H7 (cell line): ENCODE results near the gene BTBD16. TPM values are rescaled to one million over a fixed set of nuclear protein-coding genes. Genes with fewer than 3 reads are reported as not detected.
A peak's percentile ranks its signal among the peaks of the same experiment; 100 is the strongest.

Experiments used
- DNase-seq: peaks from one replicate; pipeline ENCODE4 v3.0.0; 2012
- H3K27me3 ChIP-seq: 2 replicates; pipeline ENCODE4 v1.6.0; 2011; ENCODE audit warnings: mild to moderate bottlenecking, low read length; ENCODE audit not compliant: control insufficient read depth, insufficient read depth
- H3K36me3 ChIP-seq: replicated peaks from 2 replicates; pipeline ENCODE4 v1.5.1; 2011; ENCODE audit warnings: low read length; ENCODE audit not compliant: control insufficient read depth, insufficient read depth
- H3K4me3 ChIP-seq: 2 replicates; pipeline ENCODE4 v1.5.1; 2011; ENCODE audit warnings: low read depth, mild to moderate bottlenecking, control low read depth, low read length, moderate library complexity; ENCODE audit not compliant: insufficient read depth
- total RNA-seq: library from RNA; depleted of rRNA; stranded (reverse); fragments of >200 nt; shearing (Covaris generic); gene quantifications from 2 replicates; pipeline ENCODE4 v1.2.3, GENCODE V29; 2014

Gene BTBD16
- total RNA-seq, 1 experiment from 2014 or later, result 0.42 TPM

DNA sequence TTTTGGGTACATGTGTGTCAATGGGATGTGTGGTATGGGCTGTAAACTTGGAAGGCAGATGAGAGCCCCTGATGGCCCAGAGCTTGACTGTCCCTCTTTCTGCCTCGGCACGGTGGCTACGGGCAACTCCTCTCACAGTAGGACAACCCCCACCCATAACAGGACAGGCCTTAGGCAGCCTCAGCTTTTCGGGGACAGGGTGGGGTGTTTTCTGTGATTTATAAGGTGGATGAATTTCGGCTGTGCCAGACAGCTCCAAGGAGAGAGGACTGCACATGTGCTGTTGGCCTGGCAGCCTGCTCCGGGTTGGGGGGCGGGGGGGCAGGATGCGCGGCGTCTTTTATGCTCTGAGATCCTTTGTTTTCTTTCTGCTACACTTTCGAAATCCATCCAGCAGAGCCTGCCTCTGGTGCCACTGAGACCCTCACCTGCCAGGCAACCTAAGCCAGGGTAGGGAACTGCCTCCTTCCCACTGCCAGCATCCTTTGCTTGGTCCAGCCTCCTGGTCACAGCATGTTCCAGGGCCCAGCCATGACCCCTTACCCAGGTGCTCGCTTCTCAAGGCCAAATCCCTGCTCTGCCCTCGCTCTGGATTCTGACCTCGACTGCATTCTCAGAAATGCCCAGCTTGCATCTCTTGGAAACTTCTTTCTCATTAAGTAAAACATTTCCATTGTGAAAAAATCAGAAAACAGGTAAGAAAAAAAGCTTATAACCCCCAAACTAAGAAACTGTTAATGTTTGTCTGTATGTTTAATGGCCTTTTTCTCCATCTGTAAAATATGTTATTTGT, 15.4 kb upstream of the BTBD16 start:
- no peak overlapping the region for H3K4me3 ChIP-seq
- no peak for DNase-seq
- H3K27me3 ChIP-seq, result no peaks in the 10 kb centered on the region
- peaks cover 3% of the 10 kb centered on the region for H3K36me3 ChIP-seq

GRCh38 chr10:122257041-122257440, 14.1 kb upstream of the BTBD16 start:
- Histone ChIP-seq H3K36me3 (peaks cover 3% of the 10 kb centered on the region), H3K4me3 (no peak overlapping the region)
- no peak for DNase-seq

GRCh38 chr10:122258136-122259074, 12.7 kb upstream of the BTBD16 start:
- H3K4me3 ChIP-seq, result no peak overlapping the region
- DNase-seq, result peak; percentile 74
- no peaks in the 10 kb centered on the region for H3K27me3 ChIP-seq
- no peaks in the 10 kb centered on the region; the same call in 1 of the 2 replicates for H3K36me3 ChIP-seq

More at GRCh38 chr10:122257041-122257440, 14.1 kb upstream of the BTBD16 start:
- no peaks in the 10 kb centered on the region for H3K27me3 ChIP-seq

DNA sequence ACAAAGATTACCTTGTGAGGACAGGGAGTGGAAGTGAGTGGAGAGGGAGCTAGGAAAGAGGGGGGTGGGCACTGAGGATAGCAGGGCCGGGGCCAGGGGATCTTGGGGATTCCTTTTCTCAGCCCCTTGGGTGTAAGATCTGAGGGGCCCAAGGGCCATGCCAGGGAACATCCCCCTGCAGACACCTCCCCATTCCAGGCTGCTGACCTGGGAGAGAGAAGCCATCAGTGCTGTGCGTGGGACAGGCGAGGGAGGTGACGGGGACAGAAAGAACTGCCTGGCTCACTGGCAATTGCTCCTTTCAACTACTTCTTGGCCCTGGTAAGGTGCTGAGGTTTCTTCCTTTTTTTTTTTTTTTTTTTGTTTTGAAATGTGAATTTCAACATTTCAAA, 12.0 kb upstream of the BTBD16 start:
- no peak for DNase-seq
- no peaks in the 10 kb centered on the region for H3K27me3 ChIP-seq
- H3K36me3 ChIP-seq, result no peaks in the 10 kb centered on the region; the same call in 1 of the 2 replicates
- H3K4me3 ChIP-seq, result no peak overlapping the region

GRCh38 chr10:122261584-122261983, 9.5 kb upstream of the BTBD16 start:
- H3K4me3 ChIP-seq, result no peak overlapping the region

GRCh38 chr10:122263971-122264370, 7.1 kb upstream of the BTBD16 start:
- H3K27me3 ChIP-seq, result no peaks in the 10 kb centered on the region
- DNase-seq, result no peak

More at GRCh38 chr10:122261584-122261983, 9.5 kb upstream of the BTBD16 start:
- no peak for DNase-seq
- Histone ChIP-seq H3K27me3 (no peaks in the 10 kb centered on the region), H3K36me3 (no peaks in the 10 kb centered on the region)

GRCh38 chr10:122264436-122264835, 6.7 kb upstream of the BTBD16 start:
- no peak for DNase-seq
- Histone ChIP-seq H3K4me3 (no peak overlapping the region), H3K27me3 (no peaks in the 10 kb centered on the region), H3K36me3 (no peaks in the 10 kb centered on the region)

More at GRCh38 chr10:122263971-122264370, 7.1 kb upstream of the BTBD16 start:
- Histone ChIP-seq H3K36me3 (no peaks in the 10 kb centered on the region), H3K4me3 (no peak overlapping the region)

DNA sequence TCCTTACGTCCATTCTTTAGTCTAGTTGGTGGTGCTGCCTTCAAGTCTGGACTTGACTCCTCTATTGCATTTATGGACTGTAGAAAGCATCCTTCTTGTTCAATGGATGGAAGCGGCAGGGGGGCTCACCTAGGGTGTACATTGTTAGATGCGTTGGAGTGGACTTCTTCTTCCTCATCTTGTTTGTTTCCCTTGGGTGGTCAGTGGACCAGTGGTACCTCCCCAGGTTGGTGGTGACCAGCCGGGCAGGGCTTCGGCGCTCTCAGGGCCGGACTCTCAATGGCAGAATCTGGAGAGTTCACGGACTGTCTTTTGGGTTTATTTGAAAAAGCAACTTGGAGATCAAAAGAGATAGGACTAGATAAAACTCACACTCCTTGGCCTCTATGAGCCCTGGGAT, 6.2 kb upstream of the BTBD16 start:
- DNase-seq, result no peak
- no peaks in the 10 kb centered on the region for H3K36me3 ChIP-seq
- no peaks in the 10 kb centered on the region for H3K27me3 ChIP-seq

DNA sequence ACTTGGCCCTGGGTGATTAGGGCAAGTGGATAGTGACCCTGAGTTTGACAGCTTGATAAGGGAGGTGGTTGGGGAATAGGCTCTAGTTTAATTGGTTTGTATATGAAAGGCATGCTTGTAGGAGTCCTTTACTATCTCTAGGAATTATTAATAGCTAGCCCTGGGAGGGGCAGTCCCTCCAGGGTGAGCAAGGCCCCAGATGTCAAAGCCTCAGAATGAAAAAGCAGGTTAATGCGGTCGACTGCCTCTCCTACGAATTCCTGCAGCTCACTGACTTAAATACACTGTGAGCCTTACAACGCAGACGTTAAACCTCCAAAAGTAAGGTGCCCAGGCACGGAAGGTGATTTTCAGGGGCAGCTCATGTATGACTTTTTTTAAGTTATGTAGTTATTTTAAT, 5.2 kb upstream of the BTBD16 start:
- Histone ChIP-seq H3K36me3 (no peaks in the 10 kb centered on the region), H3K4me3 (no peak overlapping the region), H3K27me3 (no peaks in the 10 kb centered on the region)
- no peak for DNase-seq

More for the DNA sequence above, 6.2 kb upstream of the BTBD16 start:
- no peak overlapping the region for H3K4me3 ChIP-seq

DNA sequence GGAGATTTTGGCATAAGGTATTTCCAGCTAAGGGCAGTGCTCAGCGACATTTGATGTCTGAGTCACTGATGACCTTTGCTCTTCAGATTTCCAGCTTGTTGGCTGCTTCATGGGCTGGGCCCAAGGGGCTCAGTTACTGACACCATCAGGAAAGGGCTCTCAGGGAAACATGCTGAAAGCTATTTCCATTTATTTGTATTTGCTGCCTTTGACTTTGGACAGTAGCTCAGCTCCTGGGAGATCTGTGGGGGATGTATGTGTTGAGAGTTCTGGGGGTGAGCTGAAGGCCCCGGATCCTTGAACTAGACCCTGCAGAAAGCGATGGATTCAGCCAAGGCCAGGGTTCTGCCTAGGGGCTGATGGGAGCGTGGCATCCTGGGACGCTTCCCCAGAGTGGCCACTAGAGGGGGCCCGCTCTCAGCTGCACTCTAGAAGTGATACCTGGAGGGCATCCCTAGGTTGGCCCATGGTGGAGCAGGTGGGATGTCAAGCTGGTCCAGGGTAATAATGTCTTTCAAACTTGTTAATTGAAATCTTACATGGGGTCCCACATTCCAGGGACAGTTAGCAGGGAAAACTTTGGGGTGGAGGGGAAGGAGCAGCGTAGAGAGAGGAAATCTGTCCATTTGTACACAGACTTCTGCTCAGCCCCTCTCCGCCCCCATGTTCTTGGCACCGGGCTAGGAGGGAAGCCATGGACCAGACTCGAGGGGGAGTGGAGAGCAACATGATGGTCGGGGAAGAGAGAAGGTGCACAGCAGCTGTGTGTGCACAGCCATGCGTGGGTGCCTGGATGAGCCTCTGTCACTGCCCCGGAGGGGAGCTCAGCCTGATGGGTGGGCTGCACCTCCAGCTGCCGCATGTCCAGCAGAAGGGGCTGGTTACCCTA, 3.0 kb upstream of the BTBD16 start:
- no peak overlapping the region for H3K4me3 ChIP-seq
- no peaks in the 10 kb centered on the region for H3K36me3 ChIP-seq
- peak; percentile 91 for DNase-seq
- no peaks in the 10 kb centered on the region for H3K27me3 ChIP-seq

GRCh38 chr10:122269059-122269687, 1.9 kb upstream of the BTBD16 start:
- DNase-seq, result no peak

GRCh38 chr10:122273966-122274545, 3.0 kb downstream of the BTBD16 start:
- DNase-seq, result no peak
- H3K36me3 ChIP-seq, result no peaks in the 10 kb centered on the region
- H3K4me3 ChIP-seq, result no peak overlapping the region
- no peaks in the 10 kb centered on the region for H3K27me3 ChIP-seq

More at GRCh38 chr10:122269059-122269687, 1.9 kb upstream of the BTBD16 start:
- no peaks in the 10 kb centered on the region for H3K27me3 ChIP-seq
- H3K4me3 ChIP-seq, result no peak overlapping the region
- H3K36me3 ChIP-seq, result no peaks in the 10 kb centered on the region

DNA sequence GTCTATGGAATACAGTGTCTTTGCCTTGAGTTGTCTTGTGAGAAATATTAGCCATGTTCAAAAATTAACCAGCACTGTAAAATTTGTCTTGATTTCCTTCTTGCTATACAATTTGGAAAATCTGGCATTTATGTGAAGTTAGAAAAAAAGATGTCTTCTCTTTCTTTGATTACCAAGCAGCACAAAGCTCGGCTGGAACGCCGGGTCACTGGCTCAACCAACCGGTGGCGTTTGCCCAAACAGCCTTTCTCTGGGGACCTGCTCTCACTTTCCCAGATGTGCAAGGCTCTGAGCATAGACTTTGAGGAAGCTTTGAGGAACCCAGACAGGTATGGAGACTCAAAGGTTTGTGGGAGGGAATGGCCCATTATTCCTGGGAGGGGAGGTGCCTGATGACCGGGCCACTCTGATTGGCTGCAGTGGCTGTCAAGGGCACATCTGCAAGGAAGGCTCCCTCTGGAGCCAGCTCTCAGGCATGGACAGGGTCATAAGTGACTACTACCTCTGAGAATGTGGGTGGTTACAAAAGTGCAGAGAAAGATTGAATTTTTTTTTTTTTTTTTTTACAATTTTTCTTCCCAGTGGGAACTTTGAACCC, 5.6 kb downstream of the BTBD16 start:
- no peaks in the 10 kb centered on the region for H3K36me3 ChIP-seq
- H3K27me3 ChIP-seq, result no peaks in the 10 kb centered on the region
- peak; percentile 70 for DNase-seq
- no peak overlapping the region for H3K4me3 ChIP-seq
